SK-N-SH treated with all-trans-retinoic acid at 6 μM for 48 hours (cell line): ENCODE data around the gene PCBD1.

Source experiments
- ZFP3 ChIP-seq: fragments of 250-450 bp; sonication (Bioruptor Pico); IDR thresholded peaks from 2 replicates; pipeline ENCODE4 v1.5.0; 2020; ENCODE audit warnings: mild to moderate bottlenecking, moderate library complexity
- ZNF565 ChIP-seq: fragments of 450-650 bp; formaldehyde crosslinking; conservative IDR thresholded peaks from 2 replicates; pipeline ENCODE4 v1.5.0; 2020; ENCODE audit warnings: low read depth, mild to moderate bottlenecking, moderate library complexity
- TF ChIP-seq, protein P1 (sequence below): fragments of 250-450 bp; sonication (Bioruptor Pico); IDR thresholded peaks from 2 replicates; pipeline ENCODE4 v1.8.0; 2021; ENCODE audit warnings: low read depth, mild to moderate bottlenecking, moderate library complexity, borderline replicate concordance
- TF ChIP-seq, protein P2 (sequence below): fragments of 250-450 bp; sonication (Bioruptor Pico); IDR thresholded peaks from 2 replicates; pipeline ENCODE4 v1.5.0; 2020; ENCODE audit warnings: mild to moderate bottlenecking, moderate library complexity

DNA sequence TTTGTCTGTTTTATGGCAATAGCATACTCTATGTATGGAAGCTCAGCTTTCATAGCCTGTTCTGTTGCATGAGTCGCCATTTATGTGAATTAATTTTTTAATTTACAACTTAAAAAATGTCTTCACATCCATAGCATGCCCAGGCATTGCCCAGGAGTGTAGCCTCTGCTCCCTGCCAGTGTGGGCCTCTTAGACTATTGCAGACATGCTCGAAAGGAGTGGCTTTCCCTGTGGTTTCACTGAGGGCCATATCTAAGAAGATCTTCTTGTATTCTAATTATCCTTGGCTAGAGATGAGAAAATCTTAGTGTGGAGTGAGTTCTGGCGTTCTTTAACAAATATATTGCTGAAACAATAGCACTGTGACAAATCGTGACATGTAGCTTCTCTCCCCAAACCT is 35.3 kb downstream of the PCBD1 start:
- TF ChIP-seq, protein P1, sequence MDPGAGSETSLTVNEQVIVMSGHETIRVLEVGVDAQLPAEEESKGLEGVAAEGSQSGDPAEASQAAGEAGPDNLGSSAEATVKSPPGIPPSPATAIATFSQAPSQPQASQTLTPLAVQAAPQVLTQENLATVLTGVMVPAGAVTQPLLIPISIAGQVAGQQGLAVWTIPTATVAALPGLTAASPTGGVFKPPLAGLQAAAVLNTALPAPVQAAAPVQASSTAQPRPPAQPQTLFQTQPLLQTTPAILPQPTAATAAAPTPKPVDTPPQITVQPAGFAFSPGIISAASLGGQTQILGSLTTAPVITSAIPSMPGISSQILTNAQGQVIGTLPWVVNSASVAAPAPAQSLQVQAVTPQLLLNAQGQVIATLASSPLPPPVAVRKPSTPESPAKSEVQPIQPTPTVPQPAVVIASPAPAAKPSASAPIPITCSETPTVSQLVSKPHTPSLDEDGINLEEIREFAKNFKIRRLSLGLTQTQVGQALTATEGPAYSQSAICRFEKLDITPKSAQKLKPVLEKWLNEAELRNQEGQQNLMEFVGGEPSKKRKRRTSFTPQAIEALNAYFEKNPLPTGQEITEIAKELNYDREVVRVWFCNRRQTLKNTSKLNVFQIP (CRISPR knock-in tag) = no peak
- TF ChIP-seq ZNF565 (no peak), ZFP3 (CRISPR knock-in tag) (no peak)
- TF ChIP-seq, protein P2, sequence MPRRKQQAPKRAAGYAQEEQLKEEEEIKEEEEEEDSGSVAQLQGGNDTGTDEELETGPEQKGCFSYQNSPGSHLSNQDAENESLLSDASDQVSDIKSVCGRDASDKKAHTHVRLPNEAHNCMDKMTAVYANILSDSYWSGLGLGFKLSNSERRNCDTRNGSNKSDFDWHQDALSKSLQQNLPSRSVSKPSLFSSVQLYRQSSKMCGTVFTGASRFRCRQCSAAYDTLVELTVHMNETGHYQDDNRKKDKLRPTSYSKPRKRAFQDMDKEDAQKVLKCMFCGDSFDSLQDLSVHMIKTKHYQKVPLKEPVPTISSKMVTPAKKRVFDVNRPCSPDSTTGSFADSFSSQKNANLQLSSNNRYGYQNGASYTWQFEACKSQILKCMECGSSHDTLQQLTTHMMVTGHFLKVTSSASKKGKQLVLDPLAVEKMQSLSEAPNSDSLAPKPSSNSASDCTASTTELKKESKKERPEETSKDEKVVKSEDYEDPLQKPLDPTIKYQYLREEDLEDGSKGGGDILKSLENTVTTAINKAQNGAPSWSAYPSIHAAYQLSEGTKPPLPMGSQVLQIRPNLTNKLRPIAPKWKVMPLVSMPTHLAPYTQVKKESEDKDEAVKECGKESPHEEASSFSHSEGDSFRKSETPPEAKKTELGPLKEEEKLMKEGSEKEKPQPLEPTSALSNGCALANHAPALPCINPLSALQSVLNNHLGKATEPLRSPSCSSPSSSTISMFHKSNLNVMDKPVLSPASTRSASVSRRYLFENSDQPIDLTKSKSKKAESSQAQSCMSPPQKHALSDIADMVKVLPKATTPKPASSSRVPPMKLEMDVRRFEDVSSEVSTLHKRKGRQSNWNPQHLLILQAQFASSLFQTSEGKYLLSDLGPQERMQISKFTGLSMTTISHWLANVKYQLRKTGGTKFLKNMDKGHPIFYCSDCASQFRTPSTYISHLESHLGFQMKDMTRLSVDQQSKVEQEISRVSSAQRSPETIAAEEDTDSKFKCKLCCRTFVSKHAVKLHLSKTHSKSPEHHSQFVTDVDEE (CRISPR knock-in tag) = no peak
